ENCODE results near the gene NAA25.
"Not testable (repeated sequence)": the region's sequence is repeated elsewhere in the genome, so short reads cannot be mapped to it uniquely, and the experiment has no call there.

NAA25 gene

DNA sequence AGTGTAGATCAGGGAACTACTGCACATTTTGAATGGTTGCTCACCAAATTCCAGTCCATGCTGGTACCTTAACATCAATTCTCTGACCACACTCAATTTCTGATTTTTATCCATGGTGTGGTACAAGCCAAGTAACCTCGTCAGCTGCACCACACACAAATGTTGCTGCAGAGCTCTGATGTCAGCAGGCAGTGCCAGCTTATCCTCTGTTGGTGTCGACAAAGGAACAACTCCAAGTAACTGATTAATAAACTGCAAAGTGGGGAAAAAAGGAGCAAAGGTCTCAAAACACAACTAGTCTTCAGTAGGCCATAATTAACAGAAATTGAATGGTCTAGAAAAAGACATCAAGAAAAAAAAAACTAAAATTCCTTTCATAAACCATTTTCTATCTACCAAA, 47.4 kb downstream of the NAA25 start:
- TF ChIP-seq ZNF274 (IDR thresholded peaks at IDR 0.05; ENCODE audit: low read depth, low read length) = no peak

DNA sequence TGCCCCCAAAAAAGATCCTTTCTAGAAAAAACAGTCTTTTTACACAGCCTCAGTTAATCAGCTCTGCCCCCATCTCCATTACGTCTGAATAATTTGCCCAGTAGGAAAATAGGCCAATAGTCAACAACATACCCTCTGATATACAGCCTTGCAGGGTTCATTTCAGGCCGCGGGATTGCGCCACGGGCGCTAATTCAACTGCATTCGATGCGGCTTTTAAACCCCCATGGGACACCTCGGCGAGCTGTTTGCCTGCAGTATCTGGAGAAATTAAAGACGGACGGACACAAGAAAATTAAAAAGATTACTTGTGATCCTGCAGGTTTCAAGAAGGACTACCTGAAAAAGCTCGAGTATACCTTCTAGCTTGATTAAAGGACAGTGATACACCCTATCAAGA, 59.2 kb downstream of the NAA25 start:
- TF ChIP-seq ZNF274 (IDR thresholded peaks at IDR 0.05; ENCODE audit: low read depth, low read length) = no peak
- no peak overlapping the region for H3K4me3 ChIP-seq (ENCODE audit: low read length)

More for the DNA sequence above, 47.4 kb downstream of the NAA25 start:
- H3K4me3 ChIP-seq (ENCODE audit: low read length) = no peak overlapping the region

DNA sequence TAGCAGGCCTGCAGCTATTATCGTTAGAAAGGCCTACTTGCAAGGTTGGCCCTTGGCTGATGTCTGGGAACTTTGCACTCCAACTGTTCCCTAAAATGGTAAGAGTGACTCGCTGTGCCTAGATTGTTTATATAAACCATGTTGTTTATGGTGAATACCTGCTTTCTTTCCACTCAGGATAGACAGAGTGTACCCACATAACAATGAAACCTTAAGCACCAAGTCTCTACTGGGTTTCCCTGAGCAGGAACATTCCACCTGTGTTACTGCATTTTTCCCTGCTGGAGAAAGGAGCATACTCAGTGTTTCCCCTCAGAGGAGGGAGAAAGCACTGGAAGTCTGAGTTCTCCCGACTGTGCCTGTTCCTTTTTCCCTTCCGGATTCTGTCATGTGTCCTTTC, 62.6 kb downstream of the NAA25 start:
- H3K4me3 ChIP-seq (ENCODE audit: low read length) = no peak overlapping the region
- TF ChIP-seq ZNF274 (IDR thresholded peaks at IDR 0.05; ENCODE audit: low read depth, low read length) = no peak

GRCh38 chr12:112036614-112037013, 72.0 kb downstream of the NAA25 start:
- not testable (repeated sequence) for H3K4me3 ChIP-seq (ENCODE audit: low read length)

- no peak overlapping the region for H3K4me3 ChIP-seq (ENCODE audit: low read length)
Measured at GRCh38 chr12:112035219-112035785, 73.3 kb downstream of the NAA25 start.

DNA sequence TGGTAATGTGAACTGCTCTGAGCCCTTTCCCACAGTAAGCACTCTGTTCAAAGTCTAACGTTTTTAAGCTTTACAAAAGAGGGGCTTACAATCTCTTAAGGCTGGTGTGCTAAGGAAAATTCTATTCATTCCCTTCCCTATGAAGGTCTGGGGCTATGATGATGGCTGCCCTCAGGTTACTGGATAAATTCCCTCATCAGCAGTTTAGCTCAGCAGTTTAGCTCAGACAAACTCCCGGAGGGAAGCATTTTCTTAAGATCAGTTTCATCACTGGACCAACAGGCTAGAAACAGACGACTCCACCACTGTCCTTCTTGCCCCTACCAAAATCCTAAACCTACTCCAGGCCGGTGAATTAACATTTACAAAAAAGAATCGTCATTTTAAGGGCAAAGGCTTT, 76.3 kb downstream of the NAA25 start:
- no peak for TF ChIP-seq ZNF274 (IDR thresholded peaks at IDR 0.05; ENCODE audit: low read depth, low read length)
- no peak overlapping the region for H3K4me3 ChIP-seq (ENCODE audit: low read length)

More at GRCh38 chr12:112035219-112035785, 73.3 kb downstream of the NAA25 start:
- no peak for TF ChIP-seq ZNF274 (IDR thresholded peaks at IDR 0.05; ENCODE audit: low read depth, low read length)

- H3K4me3 ChIP-seq (ENCODE audit: low read length) = no peak overlapping the region
- no peak for TF ChIP-seq ZNF274 (IDR thresholded peaks at IDR 0.05; ENCODE audit: low read depth, low read length)
Measured at GRCh38 chr12:112031472-112031871, 77.1 kb downstream of the NAA25 start.

DNA sequence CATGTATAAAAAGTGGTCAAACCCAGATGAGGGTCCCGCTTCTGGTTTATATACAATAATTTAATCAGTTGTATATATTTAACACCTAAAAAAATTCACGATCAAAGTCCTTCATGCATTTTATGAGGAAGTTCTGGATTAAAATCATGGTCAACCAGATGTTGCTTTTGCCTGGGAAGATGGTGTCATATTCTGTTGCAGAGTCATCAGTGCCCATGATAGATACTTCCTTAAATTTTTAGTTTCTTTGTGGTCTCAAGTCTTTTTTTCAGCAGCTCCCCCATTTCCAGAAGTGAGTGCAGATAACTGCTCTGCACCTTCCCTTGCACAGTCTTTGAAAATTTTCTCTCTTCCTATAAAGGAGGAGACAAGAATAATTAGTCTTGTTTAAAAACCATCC, 79.3 kb downstream of the NAA25 start:
- TF ChIP-seq ZNF274 (IDR thresholded peaks at IDR 0.05; ENCODE audit: low read depth, low read length) = no peak

DNA sequence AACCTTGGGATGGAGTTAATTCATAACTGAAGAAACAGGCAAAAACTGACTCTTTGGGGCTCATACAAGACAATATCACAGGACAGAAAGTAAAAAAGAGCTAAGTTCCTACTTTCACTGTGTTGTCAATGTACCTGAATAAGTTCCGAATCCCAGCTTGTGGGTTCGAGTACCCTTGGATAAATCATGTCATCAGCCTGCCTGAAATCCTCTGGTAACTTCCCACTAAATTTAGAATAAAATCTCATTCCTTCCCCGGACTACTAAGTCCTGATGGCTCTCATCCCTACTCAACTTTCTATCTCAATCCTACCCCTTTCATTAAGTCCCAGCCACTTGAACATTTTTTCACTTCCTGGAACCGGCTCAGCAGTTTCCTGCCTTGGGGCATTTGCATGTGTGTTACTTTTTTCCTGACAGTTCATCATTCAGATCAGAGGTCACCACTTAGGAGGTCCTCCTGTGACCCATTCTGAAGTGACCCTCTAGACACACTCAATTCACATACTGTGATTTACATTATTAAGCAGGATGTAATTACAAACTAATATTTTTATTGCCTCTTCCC, 82.7 kb downstream of the NAA25 start:
- H3K4me3 ChIP-seq (ENCODE audit: low read length) = no peak overlapping the region
- TF ChIP-seq ZNF274 (IDR thresholded peaks at IDR 0.05; ENCODE audit: low read depth, low read length) = no peak

More for the DNA sequence above, 79.3 kb downstream of the NAA25 start:
- no peak overlapping the region for H3K4me3 ChIP-seq (ENCODE audit: low read length)

GRCh38 chr12:112023759-112024396, 84.7 kb downstream of the NAA25 start:
- no peak overlapping the region for H3K4me3 ChIP-seq (ENCODE audit: low read length)
- TF ChIP-seq ZNF274 (IDR thresholded peaks at IDR 0.05; ENCODE audit: low read depth, low read length) = no peak

DNA sequence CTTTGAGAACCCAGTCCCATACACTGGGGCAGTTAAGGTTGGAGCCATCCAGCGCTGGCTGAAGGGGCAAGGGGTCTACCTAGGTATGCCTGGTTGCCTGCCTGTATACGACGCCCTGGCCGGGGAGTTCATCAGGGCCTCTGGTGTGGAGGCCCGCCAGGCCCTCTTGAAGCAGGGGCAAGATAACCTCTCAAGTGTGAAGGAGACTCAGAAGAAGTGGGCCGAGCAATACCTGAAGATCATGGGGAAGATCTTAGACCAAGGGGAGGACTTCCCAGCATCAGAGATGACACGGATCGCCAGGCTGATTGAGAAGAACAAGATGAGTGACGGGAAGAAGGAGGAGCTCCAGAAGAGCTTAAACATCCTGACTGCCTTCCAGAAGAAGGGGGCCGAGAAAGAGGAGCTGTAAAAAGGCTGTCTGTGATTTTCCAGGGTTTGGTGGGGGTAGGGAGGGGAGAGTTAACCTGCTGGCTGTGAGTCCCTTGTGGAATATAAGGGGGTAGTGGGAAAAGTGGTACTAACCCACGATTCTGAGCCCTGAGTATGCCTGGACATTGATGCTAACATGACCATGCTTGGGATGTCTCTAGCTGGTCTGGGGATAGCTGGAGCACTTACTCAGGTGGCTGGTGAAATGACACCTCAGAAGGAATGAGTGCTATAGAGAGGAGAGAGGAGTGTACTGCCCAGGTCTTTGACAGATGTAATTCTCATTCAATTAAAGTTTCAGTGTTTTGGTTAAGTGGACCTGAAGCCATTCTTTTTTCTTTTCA, 86.2 kb downstream of the NAA25 start:
- no peak for TF ChIP-seq ZNF274 (IDR thresholded peaks at IDR 0.05; ENCODE audit: low read depth, low read length)
- H3K4me3 ChIP-seq (ENCODE audit: low read length) = no peak overlapping the region

DNA sequence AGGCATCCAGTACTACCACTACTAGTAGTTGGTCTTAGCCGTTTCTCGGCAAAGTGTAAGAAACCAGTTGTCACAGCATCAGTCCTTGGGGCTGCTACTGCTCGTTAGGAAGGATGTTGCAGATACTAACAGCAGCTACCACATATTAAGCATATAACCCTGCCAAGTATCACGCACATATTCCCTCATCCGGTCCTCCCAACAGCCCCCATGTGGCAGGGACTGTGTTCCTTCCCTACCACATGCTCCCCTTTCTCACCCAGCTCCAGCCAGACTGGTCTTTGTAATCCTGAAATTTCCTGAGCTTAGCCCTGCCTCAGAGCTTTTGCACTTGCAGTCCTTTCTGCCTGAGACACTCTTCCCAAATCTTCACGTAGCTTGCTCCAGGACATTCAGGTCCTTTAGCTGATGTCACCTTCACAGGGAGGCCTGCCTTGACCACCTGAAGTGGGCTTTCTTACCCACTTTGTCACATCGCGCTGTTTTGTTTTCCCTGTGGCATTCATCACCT, 87.6 kb downstream of the NAA25 start:
- no peak overlapping the region for H3K4me3 ChIP-seq (ENCODE audit: low read length)
- no peak for TF ChIP-seq ZNF274 (IDR thresholded peaks at IDR 0.05; ENCODE audit: low read depth, low read length)

GRCh38 chr12:112018571-112019237, 89.9 kb downstream of the NAA25 start:
- no peak overlapping the region for H3K4me3 ChIP-seq (ENCODE audit: low read length)
- no peak for TF ChIP-seq ZNF274 (IDR thresholded peaks at IDR 0.05; ENCODE audit: low read depth, low read length)

- TF ChIP-seq ZNF274 (IDR thresholded peaks at IDR 0.05; ENCODE audit: low read depth, low read length) = no peak
- H3K4me3 ChIP-seq (ENCODE audit: low read length) = no peak overlapping the region
Measured at GRCh38 chr12:112017041-112017440, 91.5 kb downstream of the NAA25 start.
